ENCODE data around the gene CASR. TPM values are rescaled to one million over a fixed set of nuclear protein-coding genes. Genes with fewer than 3 reads are reported as not detected.

Gene CASR
- total RNA-seq, 3 donors from 2014 or later (not counting 1 experiment from before 2014, with no cell fraction given), result 0.10 TPM; not detected in 2

DNA sequence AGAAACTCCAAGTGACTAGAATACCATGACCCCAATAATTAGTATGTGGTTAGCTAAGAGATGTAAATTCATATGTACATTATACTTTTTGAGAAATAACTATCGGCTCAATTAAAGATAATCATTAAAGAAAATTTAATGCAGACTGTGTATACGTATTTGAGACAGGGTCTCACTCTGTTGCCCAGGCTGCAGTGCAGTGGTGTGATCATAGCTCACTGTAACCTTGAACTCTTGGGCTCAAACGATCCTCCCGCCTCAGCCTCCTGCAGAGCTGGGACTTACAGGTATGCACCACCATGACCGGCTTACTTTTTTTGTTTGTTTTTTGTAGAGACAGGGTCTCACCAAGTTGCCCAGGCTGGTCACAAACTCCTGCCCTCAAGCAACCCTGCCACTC, 132.9 kb downstream of the CASR start:
- no peaks in the 10 kb centered on the region for H3K4me1 Mint-ChIP-seq
- H3K9me3 Mint-ChIP-seq, result peaks cover 0 to 2% of the 10 kb centered on the region in 2 donors
- peaks cover 16 to 18% of the 10 kb centered on the region in 2 donors for H3K27me3 Mint-ChIP-seq (ENCODE audit: low read depth in 2 of 2)
- Histone ChIP-seq H3K4me1 (ENCODE audit: control insufficient read depth, insufficient read depth, low read length) (no peaks in the 10 kb centered on the region), H3K4me3 (ENCODE audit: low read length) (no peak overlapping the region), H3K27ac (ENCODE audit: low read length) (no peak overlapping the region), H3K36me3 (ENCODE audit: control insufficient read depth, insufficient read depth, low read length) (no peaks in the 10 kb centered on the region), H3K27me3 (ENCODE audit: control insufficient read depth, insufficient read depth, low read length) (peaks cover 2% of the 10 kb centered on the region), H3K9me3 (ENCODE audit: control insufficient read depth, insufficient read depth, low read length) (no peaks in the 10 kb centered on the region)
- 82% methylated on average over 5 of the region's 5 CpGs for WGBS (ENCODE audit: insufficient coverage)
- no peak for DNase-seq
- ATAC-seq, result no peak
- TF ChIP-seq, protein P1, sequence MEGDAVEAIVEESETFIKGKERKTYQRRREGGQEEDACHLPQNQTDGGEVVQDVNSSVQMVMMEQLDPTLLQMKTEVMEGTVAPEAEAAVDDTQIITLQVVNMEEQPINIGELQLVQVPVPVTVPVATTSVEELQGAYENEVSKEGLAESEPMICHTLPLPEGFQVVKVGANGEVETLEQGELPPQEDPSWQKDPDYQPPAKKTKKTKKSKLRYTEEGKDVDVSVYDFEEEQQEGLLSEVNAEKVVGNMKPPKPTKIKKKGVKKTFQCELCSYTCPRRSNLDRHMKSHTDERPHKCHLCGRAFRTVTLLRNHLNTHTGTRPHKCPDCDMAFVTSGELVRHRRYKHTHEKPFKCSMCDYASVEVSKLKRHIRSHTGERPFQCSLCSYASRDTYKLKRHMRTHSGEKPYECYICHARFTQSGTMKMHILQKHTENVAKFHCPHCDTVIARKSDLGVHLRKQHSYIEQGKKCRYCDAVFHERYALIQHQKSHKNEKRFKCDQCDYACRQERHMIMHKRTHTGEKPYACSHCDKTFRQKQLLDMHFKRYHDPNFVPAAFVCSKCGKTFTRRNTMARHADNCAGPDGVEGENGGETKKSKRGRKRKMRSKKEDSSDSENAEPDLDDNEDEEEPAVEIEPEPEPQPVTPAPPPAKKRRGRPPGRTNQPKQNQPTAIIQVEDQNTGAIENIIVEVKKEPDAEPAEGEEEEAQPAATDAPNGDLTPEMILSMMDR (IDR thresholded peaks at IDR 0.05), result no peak
- H3K27ac Mint-ChIP-seq, result no peak overlapping the region
- intact Hi-C loops (cut with micrococcal nuclease), result no loop called here
- no peak overlapping the region for H3K4me3 Mint-ChIP-seq
- H3K36me3 Mint-ChIP-seq, result no peaks in the 10 kb centered on the region

DNA sequence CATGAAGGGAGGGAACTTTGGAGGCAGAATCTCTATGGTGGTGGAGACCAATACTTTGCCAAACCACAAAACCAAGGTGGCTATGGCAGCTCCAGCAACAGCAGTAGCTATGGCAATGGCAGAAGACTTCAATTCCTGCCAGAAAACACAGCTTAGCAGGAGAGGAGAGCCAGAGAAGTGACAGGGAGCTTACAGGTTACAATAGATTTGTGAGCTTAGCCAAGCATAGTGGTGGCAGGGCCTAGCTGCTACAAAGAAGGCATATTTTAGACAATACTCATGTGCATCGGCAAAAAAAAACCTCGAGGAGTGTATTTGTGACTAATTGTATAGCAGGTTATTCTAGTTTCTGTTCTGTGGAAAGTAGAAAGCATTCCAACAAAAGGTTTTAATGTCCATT, 135.2 kb downstream of the CASR start:
- Histone ChIP-seq H3K4me1 (ENCODE audit: control insufficient read depth, insufficient read depth, low read length) (no peaks in the 10 kb centered on the region), H3K36me3 (ENCODE audit: control insufficient read depth, insufficient read depth, low read length) (no peaks in the 10 kb centered on the region), H3K4me3 (ENCODE audit: low read length) (no peak overlapping the region), H3K9me3 (ENCODE audit: control insufficient read depth, insufficient read depth, low read length) (no peaks in the 10 kb centered on the region), H3K27me3 (ENCODE audit: control insufficient read depth, insufficient read depth, low read length) (peaks cover 2% of the 10 kb centered on the region), H3K27ac (ENCODE audit: low read length) (no peak overlapping the region)
- H3K9me3 Mint-ChIP-seq, result peaks cover 0 to 2% of the 10 kb centered on the region in 2 donors
- no peak overlapping the region for H3K27ac Mint-ChIP-seq
- WGBS (ENCODE audit: insufficient coverage), result 92% methylated on average over 2 of the region's 2 CpGs
- TF ChIP-seq, protein P1 (IDR thresholded peaks at IDR 0.05), result no peak
- no peak for DNase-seq
- intact Hi-C loops (cut with micrococcal nuclease), result no loop called here
- no peak overlapping the region for H3K4me3 Mint-ChIP-seq
- no peaks in the 10 kb centered on the region for H3K36me3 Mint-ChIP-seq
- no peak for ATAC-seq
- peaks cover 18 to 19% of the 10 kb centered on the region in 2 donors for H3K27me3 Mint-ChIP-seq (ENCODE audit: low read depth in 2 of 2)
- no peaks in the 10 kb centered on the region for H3K4me1 Mint-ChIP-seq

DNA sequence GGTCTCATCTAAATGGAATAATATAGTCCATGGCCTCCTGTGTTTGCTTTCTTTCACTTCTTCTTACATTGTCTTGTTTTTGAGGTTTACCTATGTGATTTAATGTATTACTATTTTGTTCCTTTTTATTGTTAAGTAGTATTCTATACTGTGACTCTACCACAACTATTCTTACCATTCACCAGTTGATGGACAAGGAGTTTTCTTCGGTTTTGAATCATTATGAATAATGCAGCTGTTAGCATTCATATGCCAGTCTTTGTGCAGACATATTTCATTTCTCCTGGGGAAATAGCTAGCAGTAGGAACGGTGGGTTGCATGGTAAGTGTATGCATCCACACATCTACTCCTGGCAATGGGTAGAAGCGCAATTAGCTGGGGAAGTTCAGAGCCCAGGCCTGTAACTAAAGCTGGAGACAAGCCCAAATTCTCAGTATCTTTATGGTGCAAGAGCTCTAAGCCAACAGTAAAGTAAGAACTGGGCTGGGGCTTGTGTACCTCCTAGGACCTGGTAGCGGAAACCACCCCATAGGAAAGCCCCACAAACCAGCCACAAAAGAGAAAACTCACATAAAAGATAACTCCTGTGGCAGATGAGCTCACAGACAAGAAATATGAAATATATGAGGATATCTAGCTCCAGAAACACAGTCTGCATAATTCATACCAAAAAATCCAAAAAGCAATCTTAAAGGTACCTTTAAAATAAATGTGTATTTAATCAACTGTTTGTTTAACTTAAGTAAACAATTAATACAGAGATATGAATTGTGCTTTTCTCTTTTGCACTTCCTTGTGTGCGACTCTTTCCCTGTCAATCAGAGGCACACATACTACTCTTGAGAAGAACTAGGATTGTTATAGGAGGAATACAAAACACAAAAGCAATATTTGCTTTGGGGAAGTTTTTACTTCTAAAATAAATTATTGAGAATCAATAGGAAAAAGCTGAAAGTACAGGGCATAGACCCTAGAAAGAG, 138.9 kb downstream of the CASR start:
- H3K4me1 ChIP-seq (ENCODE audit: control insufficient read depth, insufficient read depth, low read length), result no peaks in the 10 kb centered on the region
- intact Hi-C loops (cut with micrococcal nuclease), result no loop called here
- no peak overlapping the region for H3K4me3 Mint-ChIP-seq
- no peaks in the 10 kb centered on the region for H3K36me3 ChIP-seq (ENCODE audit: control insufficient read depth, insufficient read depth, low read length)
- 74% methylated on average over 2 of the region's 5 CpGs for WGBS (ENCODE audit: insufficient coverage)
- H3K27me3 ChIP-seq (ENCODE audit: control insufficient read depth, insufficient read depth, low read length), result peaks cover 2% of the 10 kb centered on the region
- ATAC-seq, result peak in 2 of 3 donors; percentile 46 to 54
- H3K27ac ChIP-seq (ENCODE audit: low read length), result no peak overlapping the region
- H3K9me3 Mint-ChIP-seq, result peaks cover 0 to 2% of the 10 kb centered on the region in 2 donors
- TF ChIP-seq, protein P1 (IDR thresholded peaks at IDR 0.05), result no peak
- H3K27me3 Mint-ChIP-seq (ENCODE audit: low read depth in 2 of 2), result peaks cover 19 to 24% of the 10 kb centered on the region in 2 donors
- no peak overlapping the region for H3K27ac Mint-ChIP-seq
- no peaks in the 10 kb centered on the region for H3K9me3 ChIP-seq (ENCODE audit: control insufficient read depth, insufficient read depth, low read length)
- no peaks in the 10 kb centered on the region for H3K4me1 Mint-ChIP-seq
- H3K4me3 ChIP-seq (ENCODE audit: low read length), result no peak overlapping the region
- DNase-seq, result peak in 1 of 2 donors; percentile 76
- no peaks in the 10 kb centered on the region for H3K36me3 Mint-ChIP-seq

Measured in natural killer cell (primary cell).